ENCODE results near the gene VLDLR. TPM values are rescaled to one million over a fixed set of nuclear protein-coding genes. Genes with fewer than 3 reads are reported as not detected.

The VLDLR gene
- total RNA-seq, 1 experiment from 2014 or later, result 4.5 TPM

- H3K27me3 ChIP-seq, result no peaks in the 10 kb centered on the region
- DNase-seq, result no peak
- no peaks in the 10 kb centered on the region for H3K9me3 ChIP-seq (replicated peaks)
- H3K36me3 ChIP-seq, result no peaks in the 10 kb centered on the region
- H3K27ac ChIP-seq, result no peak overlapping the region
- no peaks in the 10 kb centered on the region for H3K4me1 ChIP-seq
- no peak overlapping the region for H3K4me3 ChIP-seq
Measured at GRCh38 chr9:2610985-2611384, 10.6 kb upstream of the VLDLR start.

GRCh38 chr9:2611961-2612360, 9.6 kb upstream of the VLDLR start:
- H3K4me3 ChIP-seq, result no peak overlapping the region
- H3K27ac ChIP-seq, result no peak overlapping the region
- no peaks in the 10 kb centered on the region for H3K27me3 ChIP-seq
- no peaks in the 10 kb centered on the region for H3K9me3 ChIP-seq (replicated peaks)
- no peaks in the 10 kb centered on the region for H3K36me3 ChIP-seq
- H3K4me1 ChIP-seq, result no peaks in the 10 kb centered on the region
- no peak for DNase-seq

GRCh38 chr9:2613730-2614271, 7.8 kb upstream of the VLDLR start:
- no peaks in the 10 kb centered on the region for H3K27me3 ChIP-seq
- H3K27ac ChIP-seq, result no peak overlapping the region
- no peak overlapping the region for H3K4me3 ChIP-seq
- H3K9me3 ChIP-seq (replicated peaks), result no peaks in the 10 kb centered on the region
- no peak for DNase-seq
- H3K4me1 ChIP-seq, result no peaks in the 10 kb centered on the region
- no peaks in the 10 kb centered on the region for H3K36me3 ChIP-seq

- Histone ChIP-seq H3K9me3 (replicated peaks) (no peaks in the 10 kb centered on the region), H3K36me3 (no peaks in the 10 kb centered on the region), H3K27me3 (no peaks in the 10 kb centered on the region), H3K4me3 (no peak overlapping the region), H3K27ac (no peak overlapping the region), H3K4me1 (no peaks in the 10 kb centered on the region)
- no peak for DNase-seq
Measured at GRCh38 chr9:2615497-2615896, 6.1 kb upstream of the VLDLR start.

GRCh38 chr9:2616692-2617377, 4.8 kb upstream of the VLDLR start:
- H3K9me3 ChIP-seq (replicated peaks), result no peaks in the 10 kb centered on the region
- H3K27ac ChIP-seq, result no peak overlapping the region
- no peak overlapping the region for H3K4me3 ChIP-seq
- H3K4me1 ChIP-seq, result no peaks in the 10 kb centered on the region
- no peak for DNase-seq
- H3K27me3 ChIP-seq, result no peaks in the 10 kb centered on the region
- H3K36me3 ChIP-seq, result no peaks in the 10 kb centered on the region

GRCh38 chr9:2618289-2618688, 3.3 kb upstream of the VLDLR start:
- H3K27ac ChIP-seq, result no peak overlapping the region
- DNase-seq, result no peak
- no peak overlapping the region for H3K4me3 ChIP-seq
- no peaks in the 10 kb centered on the region for H3K36me3 ChIP-seq
- no peaks in the 10 kb centered on the region for H3K27me3 ChIP-seq
- no peaks in the 10 kb centered on the region for H3K9me3 ChIP-seq (replicated peaks)
- no peaks in the 10 kb centered on the region; the same call in 1 of the 2 replicates for H3K4me1 ChIP-seq

- Histone ChIP-seq H3K27me3 (no peaks in the 10 kb centered on the region), H3K27ac (no peak overlapping the region), H3K4me3 (peak overlapping the region; percentile 86), H3K36me3 (no peaks in the 10 kb centered on the region), H3K9me3 (replicated peaks) (no peaks in the 10 kb centered on the region), H3K4me1 (no peaks in the 10 kb centered on the region; the same call in 1 of the 2 replicates)
- DNase-seq, result peak; percentile 81 to 87
Measured at GRCh38 chr9:2620919-2621721, 467 bp upstream of the VLDLR start.

- DNase-seq, result peak; percentile 36 to 54
- Histone ChIP-seq H3K4me3 (peak overlapping the region; percentile 86), H3K27me3 (no peaks in the 10 kb centered on the region), H3K27ac (peak overlapping the region; percentile 26), H3K9me3 (replicated peaks) (no peaks in the 10 kb centered on the region), H3K36me3 (no peaks in the 10 kb centered on the region), H3K4me1 (no peaks in the 10 kb centered on the region; the same call in 1 of the 2 replicates)
Measured at GRCh38 chr9:2622461-2623287, 1.1 kb downstream of the VLDLR start.

GRCh38 chr9:2623288-2624050, 1.9 kb downstream of the VLDLR start:
- Histone ChIP-seq H3K4me3 (peak overlapping the region; percentile 86), H3K4me1 (no peaks in the 10 kb centered on the region; the same call in 1 of the 2 replicates), H3K9me3 (replicated peaks) (no peaks in the 10 kb centered on the region), H3K27me3 (no peaks in the 10 kb centered on the region), H3K27ac (peak overlapping the region; percentile 26; the same call in 1 of the 2 replicates), H3K36me3 (no peaks in the 10 kb centered on the region)
- DNase-seq, result peak in 1 of 2 experiments; percentile 40

GRCh38 chr9:2624051-2624682, 2.6 kb downstream of the VLDLR start:
- H3K27ac ChIP-seq, result no peak overlapping the region
- no peaks in the 10 kb centered on the region for H3K27me3 ChIP-seq
- no peaks in the 10 kb centered on the region for H3K36me3 ChIP-seq
- no peaks in the 10 kb centered on the region for H3K9me3 ChIP-seq (replicated peaks)
- no peak overlapping the region for H3K4me3 ChIP-seq
- no peaks in the 10 kb centered on the region; the same call in 1 of the 2 replicates for H3K4me1 ChIP-seq
- DNase-seq, result no peak

- no peak for DNase-seq
- no peaks in the 10 kb centered on the region for H3K9me3 ChIP-seq (replicated peaks)
- H3K4me1 ChIP-seq, result no peaks in the 10 kb centered on the region; the same call in 1 of the 2 replicates
- H3K27ac ChIP-seq, result no peak overlapping the region
- H3K36me3 ChIP-seq, result no peaks in the 10 kb centered on the region
- H3K27me3 ChIP-seq, result no peaks in the 10 kb centered on the region
- no peak overlapping the region for H3K4me3 ChIP-seq
Measured at GRCh38 chr9:2625427-2625826, 3.8 kb downstream of the VLDLR start.

GRCh38 chr9:2628919-2629318, 7.3 kb downstream of the VLDLR start:
- Histone ChIP-seq H3K27ac (no peak overlapping the region), H3K9me3 (replicated peaks) (no peaks in the 10 kb centered on the region), H3K4me3 (no peak overlapping the region), H3K4me1 (no peaks in the 10 kb centered on the region), H3K36me3 (no peaks in the 10 kb centered on the region), H3K27me3 (no peaks in the 10 kb centered on the region)
- DNase-seq, result no peak

GRCh38 chr9:2630158-2630557, 8.6 kb downstream of the VLDLR start:
- Histone ChIP-seq H3K4me3 (no peak overlapping the region), H3K27me3 (no peaks in the 10 kb centered on the region), H3K9me3 (replicated peaks) (no peaks in the 10 kb centered on the region), H3K4me1 (no peaks in the 10 kb centered on the region), H3K27ac (no peak overlapping the region), H3K36me3 (no peaks in the 10 kb centered on the region)
- DNase-seq, result peak in 1 of 2 experiments; percentile 8

All from SJCRH30 (cell line).